Testis (tissue), 3 donors: ENCODE data around the gene MED8. TPM values are rescaled to one million over a fixed set of nuclear protein-coding genes. Genes with fewer than 3 reads are reported as not detected.

ENCODE experiments used
- DNase-seq: peaks from one replicate; pipeline ENCODE4 v3.0.0-alpha.2; 2019
- H3K27ac ChIP-seq, 2 donors: fragments of 200-600 bp; sonication (generic); one replicate each; pipeline ENCODE4 v1.5.1; 2019
- H3K27me3 ChIP-seq: fragments of 200-600 bp; sonication (generic); one replicate; pipeline ENCODE4 v1.5.1; 2019
- H3K36me3 ChIP-seq: fragments of 200-600 bp; sonication (generic); one replicate; pipeline ENCODE4 v1.5.1; 2017; ENCODE audit warnings: low read depth; ENCODE audit errors: missing control alignments
- H3K4me1 ChIP-seq: fragments of 200-600 bp; sonication (generic); one replicate; pipeline ENCODE4 v1.5.1; 2019
- H3K4me3 ChIP-seq, 2 donors: fragments of 200-600 bp; sonication (generic); one replicate each; pipeline ENCODE4 v1.5.1; 2017 to 2019
- H3K9me3 ChIP-seq: fragments of 200-600 bp; sonication (generic); one replicate; pipeline ENCODE4 v1.5.1; 2017
- CTCF ChIP-seq, 3 experiments: fragments of 450-650 bp in 2 of 3; fragments of 200-600 bp in 1 of 3; sonication (generic) in 1 of 3; IDR thresholded peaks; one replicate each; pipeline ENCODE4 v1.5.1; 2016 to 2019; ENCODE audit warnings: antibody characterized with exemption in 3 of 3, mild to moderate bottlenecking in 2 of 3, moderate library complexity in 1 of 3
- POLR2A ChIP-seq: fragments of 450-650 bp; IDR thresholded peaks from one replicate; pipeline ENCODE4 v1.6.1; 2017; ENCODE audit warnings: antibody characterized with exemption, mild to moderate bottlenecking, moderate library complexity
- WGBS, 2 donors: methylation state at CpG; one replicate each; pipeline ENCODE4 v1.1.5; 2018; 5-methylcytosine and 5-hydroxymethylcytosine counted together
- intact Hi-C: fragments of 100-400 bp; cut with DNase I; formaldehyde crosslinking; loops from one replicate; pipeline ENCODE4 v1.15.1; 2023; ENCODE audit warnings: low total_unique reads
- polyA plus RNA-seq: library from polyadenylated mRNA; stranded (reverse); fragments of 350-450 nt; fragmentation: Illumina TruSeq; extraction: RNeasy Lipid Tissue Mini Kit (QIAGEN cat#74804); gene quantifications from one replicate; pipeline ENCODE4 v1.2.3, GENCODE V29; 2014; ENCODE audit warnings: low read depth, low replicate concordance; ENCODE audit not compliant: insufficient read depth
- total RNA-seq, 2 donors: library from RNA; depleted of rRNA; stranded (reverse); fragments of >200 nt; gene quantifications; one replicate each; pipeline ENCODE4 v1.2.3, GENCODE V29; 2016

MED8 gene
- total and polyA plus RNA-seq, 3 donors from 2014 or later: 43.2 to 49.4 (median 46.5) TPM

GRCh38 chr1:43367904-43368645 is 21.5 kb downstream of the MED8 start, which contains the start of gene ELOVL1:
ELOVL1 (minus strand) TSS chr1:43368011; CDS start chr1:43365609, 2,402 bp downstream.
- DNase-seq: peak; percentile 91
- Histone ChIP-seq H3K4me1 (peaks cover 18% of the 10 kb centered on the region), H3K9me3 (no peaks in the 10 kb centered on the region), H3K4me3 (peak within 1 kb of the TSS; percentile 74 to 83), H3K36me3 (no peaks in the 10 kb centered on the region), H3K27me3 (no peaks in the 10 kb centered on the region), H3K27ac (peak within 1 kb of the TSS; percentile 84 to 88)
- intact Hi-C loops: no loop called here
- 0% methylated on average over 9 to 50 of the region's 58 CpGs for WGBS, 2 donors
- TF ChIP-seq CTCF (IDR thresholded peaks at IDR 0.05) (peak in 1 of 3 experiments; percentile 14), POLR2A (no peak)

- intact Hi-C loops: no loop called here
- Histone ChIP-seq H3K27me3 (no peaks in the 10 kb centered on the region), H3K4me1 (peaks cover 18% of the 10 kb centered on the region), H3K36me3 (no peaks in the 10 kb centered on the region), H3K9me3 (no peaks in the 10 kb centered on the region), H3K4me3 (peak overlapping the region; percentile 74 to 83), H3K27ac (peak overlapping the region; percentile 84 to 88)
- WGBS, 2 donors: 2 to 4% methylated on average over 21 to 46 of the region's 48 CpGs
- no peak for DNase-seq
- peak in 1 of 3 experiments; percentile 4 for TF ChIP-seq CTCF (IDR thresholded peaks at IDR 0.05)
- no peak for TF ChIP-seq POLR2A
These were observed 22.3 kb downstream of the MED8 start for GRCh38 chr1:43367026-43367903.

GRCh38 chr1:43366601-43367025 is 23.0 kb downstream of the MED8 start:
- Histone ChIP-seq H3K27me3 (no peaks in the 10 kb centered on the region), H3K4me1 (peaks cover 18% of the 10 kb centered on the region), H3K36me3 (no peaks in the 10 kb centered on the region), H3K27ac (peak overlapping the region in 1 of 2 donors; percentile 88), H3K4me3 (peak overlapping the region in 1 of 2 donors; percentile 83), H3K9me3 (no peaks in the 10 kb centered on the region)
- intact Hi-C loops: no loop called here
- no peak for DNase-seq
- TF ChIP-seq CTCF (IDR thresholded peaks at IDR 0.05): no peak
- TF ChIP-seq POLR2A: no peak
- WGBS, 2 donors: 34% methylated on average over 5 of the region's 5 CpGs; no CpG with 5 or more reads in 1 of the 2 donors

- Histone ChIP-seq H3K36me3 (no peaks in the 10 kb centered on the region), H3K27ac (peak overlapping the region in 1 of 2 donors; percentile 88), H3K9me3 (no peaks in the 10 kb centered on the region), H3K4me1 (peaks cover 18% of the 10 kb centered on the region), H3K27me3 (no peaks in the 10 kb centered on the region), H3K4me3 (no peak overlapping the region)
- intact Hi-C loops: no loop called here
- WGBS, 2 donors: 71 to 76% methylated on average over 10 to 11 of the region's 11 CpGs
- DNase-seq: no peak
- TF ChIP-seq POLR2A: no peak
- TF ChIP-seq CTCF (IDR thresholded peaks at IDR 0.05): no peak
These were observed 23.4 kb downstream of the MED8 start for GRCh38 chr1:43366179-43366578.
